Measurements from ENCODE around the gene FILIP1L. TPM values are rescaled to one million over a fixed set of nuclear protein-coding genes. Genes with fewer than 3 reads are reported as not detected.

The FILIP1L gene
- total RNA-seq, 1 experiment from 2014 or later, result 3.7 TPM

- no peak for DNase-seq
- H3K27ac ChIP-seq, result peak overlapping the region; percentile 37; the same call in 1 of the 2 replicates
- no peak overlapping the region for H3K4me3 ChIP-seq
- no peaks in the 10 kb centered on the region for H3K9me3 ChIP-seq (replicated peaks)
- H3K4me1 ChIP-seq, result peaks cover 58% of the 10 kb centered on the region
- H3K36me3 ChIP-seq, result no peaks in the 10 kb centered on the region; the same call in 1 of the 2 replicates
- no peaks in the 10 kb centered on the region for H3K27me3 ChIP-seq
Measured at GRCh38 chr3:100042166-100042981, 71.9 kb downstream of the FILIP1L start.

GRCh38 chr3:100041328-100041749, 73.0 kb downstream of the FILIP1L start:
- H3K9me3 ChIP-seq (replicated peaks), result no peaks in the 10 kb centered on the region
- no peak for DNase-seq
- H3K27ac ChIP-seq, result peak overlapping the region; percentile 37
- H3K27me3 ChIP-seq, result no peaks in the 10 kb centered on the region
- no peaks in the 10 kb centered on the region; the same call in 1 of the 2 replicates for H3K36me3 ChIP-seq
- no peak overlapping the region for H3K4me3 ChIP-seq
- H3K4me1 ChIP-seq, result peaks cover 47% of the 10 kb centered on the region

- peaks cover 40% of the 10 kb centered on the region for H3K4me1 ChIP-seq
- no peak overlapping the region for H3K4me3 ChIP-seq
- H3K27ac ChIP-seq, result peak overlapping the region; percentile 37
- no peaks in the 10 kb centered on the region for H3K9me3 ChIP-seq (replicated peaks)
- H3K27me3 ChIP-seq, result no peaks in the 10 kb centered on the region
- no peaks in the 10 kb centered on the region; the same call in 1 of the 2 replicates for H3K36me3 ChIP-seq
- DNase-seq, result no peak
Measured at GRCh38 chr3:100040451-100041225, 73.7 kb downstream of the FILIP1L start.

- no peaks in the 10 kb centered on the region for H3K27me3 ChIP-seq
- H3K4me3 ChIP-seq, result no peak overlapping the region
- no peaks in the 10 kb centered on the region; the same call in 1 of the 2 replicates for H3K36me3 ChIP-seq
- H3K9me3 ChIP-seq (replicated peaks), result no peaks in the 10 kb centered on the region
- peaks cover 44% of the 10 kb centered on the region for H3K4me1 ChIP-seq
- no peak overlapping the region for H3K27ac ChIP-seq
- DNase-seq, result no peak
Measured at GRCh38 chr3:100039075-100039474, 75.2 kb downstream of the FILIP1L start.

GRCh38 chr3:100033903-100034471, 80.3 kb downstream of the FILIP1L start:
- H3K4me3 ChIP-seq, result no peak overlapping the region
- H3K36me3 ChIP-seq, result no peaks in the 10 kb centered on the region
- peak overlapping the region; percentile 66 for H3K27ac ChIP-seq
- H3K9me3 ChIP-seq (replicated peaks), result no peaks in the 10 kb centered on the region
- H3K4me1 ChIP-seq, result peaks cover 62% of the 10 kb centered on the region
- DNase-seq, result peak; percentile 24 to 45
- no peaks in the 10 kb centered on the region for H3K27me3 ChIP-seq

GRCh38 chr3:100033184-100033583, 81.1 kb downstream of the FILIP1L start:
- no peak overlapping the region for H3K4me3 ChIP-seq
- DNase-seq, result peak; percentile 82 to 91
- H3K27ac ChIP-seq, result peak overlapping the region; percentile 66
- peaks cover 62% of the 10 kb centered on the region for H3K4me1 ChIP-seq
- H3K27me3 ChIP-seq, result no peaks in the 10 kb centered on the region
- no peaks in the 10 kb centered on the region for H3K9me3 ChIP-seq (replicated peaks)
- no peaks in the 10 kb centered on the region for H3K36me3 ChIP-seq

GRCh38 chr3:100032243-100032642, 82.1 kb downstream of the FILIP1L start:
- Histone ChIP-seq H3K4me1 (peaks cover 62% of the 10 kb centered on the region), H3K36me3 (no peaks in the 10 kb centered on the region), H3K4me3 (no peak overlapping the region), H3K9me3 (replicated peaks) (no peaks in the 10 kb centered on the region), H3K27ac (peak overlapping the region; percentile 66), H3K27me3 (no peaks in the 10 kb centered on the region)
- DNase-seq, result peak; percentile 46 to 73

GRCh38 chr3:100030914-100031425, 83.3 kb downstream of the FILIP1L start:
- Histone ChIP-seq H3K36me3 (no peaks in the 10 kb centered on the region), H3K27ac (peak overlapping the region; percentile 46), H3K27me3 (no peaks in the 10 kb centered on the region), H3K9me3 (replicated peaks) (no peaks in the 10 kb centered on the region), H3K4me3 (no peak overlapping the region), H3K4me1 (peaks cover 62% of the 10 kb centered on the region)
- no peak for DNase-seq

GRCh38 chr3:100030346-100030745, 84.0 kb downstream of the FILIP1L start:
- Histone ChIP-seq H3K4me1 (peaks cover 62% of the 10 kb centered on the region), H3K27ac (peak overlapping the region; percentile 46), H3K36me3 (no peaks in the 10 kb centered on the region), H3K27me3 (no peaks in the 10 kb centered on the region), H3K4me3 (no peak overlapping the region), H3K9me3 (replicated peaks) (no peaks in the 10 kb centered on the region)
- DNase-seq, result peak; percentile 27 to 70

GRCh38 chr3:100029689-100030088, 84.6 kb downstream of the FILIP1L start:
- Histone ChIP-seq H3K4me3 (no peak overlapping the region), H3K4me1 (peaks cover 55% of the 10 kb centered on the region), H3K9me3 (replicated peaks) (no peaks in the 10 kb centered on the region), H3K36me3 (no peaks in the 10 kb centered on the region), H3K27ac (peak overlapping the region; percentile 46), H3K27me3 (no peaks in the 10 kb centered on the region)
- DNase-seq, result no peak

GRCh38 chr3:100029052-100029451, 85.2 kb downstream of the FILIP1L start:
- DNase-seq, result no peak
- Histone ChIP-seq H3K4me1 (peaks cover 49% of the 10 kb centered on the region), H3K27me3 (no peaks in the 10 kb centered on the region), H3K27ac (no peak overlapping the region), H3K4me3 (no peak overlapping the region), H3K36me3 (no peaks in the 10 kb centered on the region), H3K9me3 (replicated peaks) (no peaks in the 10 kb centered on the region)

- H3K4me3 ChIP-seq, result no peak overlapping the region
- DNase-seq, result no peak
- H3K27ac ChIP-seq, result no peak overlapping the region
- no peaks in the 10 kb centered on the region for H3K9me3 ChIP-seq (replicated peaks)
- H3K4me1 ChIP-seq, result peaks cover 31% of the 10 kb centered on the region
- no peaks in the 10 kb centered on the region for H3K36me3 ChIP-seq
- no peaks in the 10 kb centered on the region for H3K27me3 ChIP-seq
Measured at GRCh38 chr3:100027321-100027720, 87.0 kb downstream of the FILIP1L start.

- Histone ChIP-seq H3K9me3 (replicated peaks) (no peaks in the 10 kb centered on the region), H3K4me3 (no peak overlapping the region), H3K27ac (no peak overlapping the region), H3K4me1 (peaks cover 5% of the 10 kb centered on the region), H3K36me3 (no peaks in the 10 kb centered on the region), H3K27me3 (no peaks in the 10 kb centered on the region)
- no peak for DNase-seq
Measured at GRCh38 chr3:100024520-100025303, 89.6 kb downstream of the FILIP1L start.

- no peaks in the 10 kb centered on the region for H3K4me1 ChIP-seq
- no peak overlapping the region for H3K27ac ChIP-seq
- H3K4me3 ChIP-seq, result no peak overlapping the region
- no peaks in the 10 kb centered on the region for H3K27me3 ChIP-seq
- H3K36me3 ChIP-seq, result no peaks in the 10 kb centered on the region
- DNase-seq, result no peak
- H3K9me3 ChIP-seq (replicated peaks), result no peaks in the 10 kb centered on the region
Measured at GRCh38 chr3:100023595-100023994, 90.7 kb downstream of the FILIP1L start.
